Measurements from ENCODE around the gene TMUB2. TPM values are rescaled to one million over a fixed set of nuclear protein-coding genes. Genes with fewer than 3 reads are reported as not detected.
"Not testable (repeated sequence)": the region's sequence is repeated elsewhere in the genome, so short reads cannot be mapped to it uniquely, and the experiment has no call there.

Gene TMUB2
- total RNA-seq = 10 to 100 TPM; 60.0 to 63.1 TPM
- polyA plus RNA-seq (ENCODE audit: insufficient read depth, low read depth, low replicate concordance) = 76.7 TPM
- long read RNA-seq, donor 1, partial matches to known transcripts = 13 of 21 reads
- long read RNA-seq, donor 1, other reads (novel, unspliced or antisense) = 0 of 21 reads
- long read RNA-seq, donor 2, partial matches to known transcripts = 5 of 9 reads
- long read RNA-seq, donor 2, other reads (novel, unspliced or antisense) = 0 of 9 reads

DNA sequence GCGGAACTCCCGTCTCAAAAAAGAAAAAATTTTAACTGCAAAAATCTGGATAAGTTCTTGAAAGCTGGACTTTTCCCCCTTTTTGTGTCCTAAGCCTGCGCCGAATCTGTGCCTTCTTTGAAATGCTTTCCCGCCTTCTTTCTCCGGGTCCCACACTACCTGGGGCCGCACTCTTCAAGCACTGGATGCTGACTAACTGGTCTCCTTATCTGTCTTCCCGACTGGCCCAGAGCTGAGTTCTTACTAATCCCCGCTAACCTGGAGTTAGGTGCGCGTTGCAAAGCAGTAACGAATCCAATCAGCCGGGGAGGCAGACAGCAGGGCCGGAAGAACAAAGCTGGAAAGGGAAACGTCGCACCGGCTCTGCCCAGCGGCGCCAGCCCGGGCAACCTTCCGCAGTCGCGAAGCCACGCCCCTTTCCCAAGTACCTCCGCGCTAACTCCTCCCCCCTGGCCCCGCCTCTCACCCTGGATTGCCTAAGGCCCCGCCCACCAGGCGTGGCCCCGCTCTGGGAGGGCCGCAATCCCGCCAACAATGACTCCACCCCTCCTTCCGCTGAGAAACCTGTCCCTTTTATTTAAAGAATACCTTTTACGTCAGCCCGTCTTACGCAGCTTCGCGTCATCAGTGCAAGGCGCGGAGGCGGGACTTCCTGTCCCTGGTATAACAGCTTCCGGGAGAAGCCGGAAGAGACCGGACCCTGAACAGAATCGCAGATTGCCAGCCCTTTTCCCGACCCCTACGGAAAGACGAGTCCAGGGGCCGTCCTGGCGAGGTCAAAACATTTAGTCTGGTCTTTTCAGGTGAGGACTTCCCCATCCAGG is at the start of gene TMUB2:
TSS of gene TMUB2 (plus strand) at position 666 of the 824 bp plus-strand sequence. CDS start 737 bp downstream, outside the sequence.
- H3K4me1 ChIP-seq = peaks cover 33% of the 10 kb centered on the region
- 0 to 1% methylated on average over 44 to 50 of the region's 50 CpGs for WGBS, 2 donors
- intact Hi-C loops (cut with DNase I; ENCODE audit: low total_unique reads) = no loop called here
- H3K9me3 ChIP-seq = no peaks in the 10 kb centered on the region
- no peaks in the 10 kb centered on the region for H3K36me3 ChIP-seq (ENCODE audit: low read depth, missing control alignments)
- peak within 1 kb of the TSS; percentile 90 to 99 for H3K27ac ChIP-seq
- no peaks in the 10 kb centered on the region for H3K27me3 ChIP-seq
- H3K4me3 ChIP-seq = peak within 1 kb of the TSS; percentile 93 to 96
- peak; percentile 100 for DNase-seq
- TF ChIP-seq, protein P1, sequence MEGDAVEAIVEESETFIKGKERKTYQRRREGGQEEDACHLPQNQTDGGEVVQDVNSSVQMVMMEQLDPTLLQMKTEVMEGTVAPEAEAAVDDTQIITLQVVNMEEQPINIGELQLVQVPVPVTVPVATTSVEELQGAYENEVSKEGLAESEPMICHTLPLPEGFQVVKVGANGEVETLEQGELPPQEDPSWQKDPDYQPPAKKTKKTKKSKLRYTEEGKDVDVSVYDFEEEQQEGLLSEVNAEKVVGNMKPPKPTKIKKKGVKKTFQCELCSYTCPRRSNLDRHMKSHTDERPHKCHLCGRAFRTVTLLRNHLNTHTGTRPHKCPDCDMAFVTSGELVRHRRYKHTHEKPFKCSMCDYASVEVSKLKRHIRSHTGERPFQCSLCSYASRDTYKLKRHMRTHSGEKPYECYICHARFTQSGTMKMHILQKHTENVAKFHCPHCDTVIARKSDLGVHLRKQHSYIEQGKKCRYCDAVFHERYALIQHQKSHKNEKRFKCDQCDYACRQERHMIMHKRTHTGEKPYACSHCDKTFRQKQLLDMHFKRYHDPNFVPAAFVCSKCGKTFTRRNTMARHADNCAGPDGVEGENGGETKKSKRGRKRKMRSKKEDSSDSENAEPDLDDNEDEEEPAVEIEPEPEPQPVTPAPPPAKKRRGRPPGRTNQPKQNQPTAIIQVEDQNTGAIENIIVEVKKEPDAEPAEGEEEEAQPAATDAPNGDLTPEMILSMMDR (IDR thresholded peaks at IDR 0.05) = no peak
- peak; percentile 20 for TF ChIP-seq POLR2A (IDR thresholded peaks at IDR 0.05)

DNA sequence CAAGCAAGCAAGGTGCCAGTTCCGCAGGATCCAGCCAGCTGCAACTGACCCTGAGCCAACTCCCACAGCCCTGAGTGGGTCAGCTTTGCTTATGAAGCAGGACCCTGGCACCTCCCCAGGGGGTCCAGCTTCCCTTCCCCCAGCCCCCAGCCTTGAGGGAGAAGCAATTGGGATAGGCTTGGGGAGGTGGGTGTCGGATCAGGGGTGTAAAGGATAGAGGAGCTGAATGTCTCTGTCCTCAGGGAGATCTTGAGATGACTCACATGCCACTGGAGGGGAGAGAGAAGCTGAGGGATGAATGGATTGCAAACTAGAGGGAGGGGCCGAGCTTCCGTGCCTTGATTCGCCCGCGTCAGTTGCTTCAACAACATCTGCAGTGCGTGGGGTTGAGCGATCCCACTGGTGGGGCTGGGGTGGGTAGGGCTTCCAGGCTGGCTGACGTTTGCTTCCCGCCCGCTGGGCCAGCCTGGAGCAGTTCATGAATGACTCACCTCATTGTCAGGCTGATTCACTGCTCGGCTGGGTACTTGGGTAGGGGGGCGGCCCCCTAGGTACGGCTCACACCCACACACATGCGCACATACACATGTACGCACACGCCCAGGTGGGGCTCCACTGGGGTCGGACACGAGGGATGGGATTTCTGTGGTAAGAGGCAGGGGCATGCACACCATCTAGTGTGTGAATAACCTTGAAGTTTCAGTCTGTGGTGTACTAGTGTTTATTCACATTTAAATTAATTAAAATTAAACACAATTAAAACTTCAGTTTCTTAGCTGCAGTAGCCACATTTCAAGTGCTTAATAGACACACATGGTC is 48.7 kb upstream of the TMUB2 start:
- no peak overlapping the region for H3K27ac ChIP-seq
- H3K36me3 ChIP-seq (ENCODE audit: low read depth, missing control alignments) = no peaks in the 10 kb centered on the region
- 33 to 37% methylated on average over 4 to 20 of the region's 20 CpGs for WGBS, 2 donors
- peaks cover 14% of the 10 kb centered on the region for H3K4me1 ChIP-seq
- DNase-seq = peak; percentile 28
- intact Hi-C loops (cut with DNase I; ENCODE audit: low total_unique reads) = no loop called here
- no peak overlapping the region for H3K4me3 ChIP-seq
- H3K27me3 ChIP-seq = no peaks in the 10 kb centered on the region
- no peak for TF ChIP-seq POLR2A (IDR thresholded peaks at IDR 0.05)
- TF ChIP-seq, protein P1 (IDR thresholded peaks at IDR 0.05) = no peak
- no peaks in the 10 kb centered on the region for H3K9me3 ChIP-seq

DNA sequence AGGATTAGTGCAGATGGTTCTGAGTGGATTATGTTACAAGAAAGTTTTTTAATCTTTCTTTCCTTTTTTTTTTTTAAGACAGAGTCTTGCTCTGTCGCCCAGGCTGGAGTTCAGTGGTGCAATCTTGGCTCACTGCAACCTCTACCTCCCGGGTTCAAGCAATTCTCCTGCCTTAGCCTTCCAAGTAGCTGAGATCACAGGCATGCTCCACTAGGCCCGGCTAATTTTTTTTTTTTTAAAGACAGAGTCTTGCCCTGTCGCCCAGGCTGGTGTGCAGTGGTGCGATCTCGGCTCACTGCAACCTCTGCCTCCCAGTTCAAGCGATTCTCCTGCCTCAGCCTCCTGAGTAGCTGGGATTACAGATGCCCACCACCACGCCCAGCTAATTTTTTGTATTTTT is 42.9 kb upstream of the TMUB2 start:
- 89 to 95% methylated on average over 8 of the region's 8 CpGs for WGBS, 2 donors
- H3K4me1 ChIP-seq; H3K27me3 ChIP-seq; H3K9me3 ChIP-seq; intact Hi-C loops (cut with DNase I; ENCODE audit: low total_unique reads); H3K36me3 ChIP-seq (ENCODE audit: low read depth, missing control alignments); H3K4me3 ChIP-seq; H3K27ac ChIP-seq; DNase-seq: not testable (repeated sequence)

DNA sequence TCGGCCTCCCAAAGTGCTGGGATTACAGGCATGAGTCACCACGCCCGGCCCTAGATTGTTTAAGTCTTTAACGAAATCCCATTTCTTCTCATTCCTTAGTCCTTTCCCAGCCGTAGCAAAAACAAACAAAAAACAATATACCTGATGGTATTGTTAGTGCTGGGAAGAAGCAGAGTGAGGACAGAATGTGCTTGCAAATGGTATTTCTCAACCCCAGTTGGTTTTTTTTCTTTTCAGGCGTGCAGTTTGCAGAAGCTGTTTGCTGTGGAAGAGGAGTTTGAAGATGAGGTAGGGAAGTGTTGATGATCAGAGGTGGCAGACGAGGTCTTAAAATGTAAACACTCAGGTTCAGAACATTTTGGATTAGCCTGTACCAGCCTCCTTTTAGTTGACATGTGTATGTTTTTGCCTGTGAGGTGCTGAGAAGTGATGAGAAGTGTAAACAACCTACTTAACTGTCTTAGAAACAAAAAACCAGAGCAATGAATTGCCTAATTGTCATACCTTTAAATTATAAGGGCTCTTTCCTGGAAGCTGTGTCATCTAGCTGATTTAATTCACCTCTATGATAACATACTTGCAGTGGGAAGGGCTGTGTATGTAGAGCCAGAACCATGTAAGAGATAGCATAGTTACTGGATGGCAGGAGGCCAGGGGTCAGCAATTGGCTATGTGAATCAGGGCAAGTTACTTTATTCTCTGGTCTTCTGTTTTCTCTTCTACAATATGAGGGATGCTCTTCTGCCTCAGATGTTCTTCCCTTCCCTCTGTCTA is 41.6 kb upstream of the TMUB2 start:
- WGBS, 2 donors = 77 to 86% methylated on average over 7 of the region's 7 CpGs
- Histone ChIP-seq H3K4me1 (peaks cover 6% of the 10 kb centered on the region), H3K4me3 (no peak overlapping the region), H3K27ac (no peak overlapping the region), H3K36me3 (ENCODE audit: low read depth, missing control alignments) (no peaks in the 10 kb centered on the region), H3K9me3 (no peaks in the 10 kb centered on the region), H3K27me3 (no peaks in the 10 kb centered on the region)
- TF ChIP-seq POLR2A (IDR thresholded peaks at IDR 0.05) = no peak
- TF ChIP-seq, protein P1 (IDR thresholded peaks at IDR 0.05) = no peak
- DNase-seq = no peak
- intact Hi-C loops (cut with DNase I; ENCODE audit: low total_unique reads) = no loop called here

Data from testis (tissue), 5 donors.